ENCODE measurements around the gene CHD6. TPM values are rescaled to one million over a fixed set of nuclear protein-coding genes. Genes with fewer than 3 reads are reported as not detected.

CHD6 gene
- total RNA-seq, 2 experiments from 2014 or later: 25.2 to 29.6 TPM

GRCh38 chr20:41427833-41428232, 190.3 kb downstream of the CHD6 start:
- CTCF ChIA-PET: interaction anchor here (0.9 kb wide), 1 partner anchor 189 kb away, joined by 3 read pairs; no protein-coding TSS in a partner anchor
- no peak for DNase-seq
- Mint-ChIP-seq H3K27ac (peak overlapping the region; percentile 75), H3K9me3 (no peaks in the 10 kb centered on the region), H3K36me3 (peaks cover 30% of the 10 kb centered on the region), H3K4me1 (ENCODE audit: low read depth) (peaks cover 27% of the 10 kb centered on the region), H3K27me3 (no peaks in the 10 kb centered on the region), H3K4me3 (no peak overlapping the region)
- POLR2A ChIA-PET: no interaction called here
- intact Hi-C loops (cut with micrococcal nuclease): loop anchor here (1.0 to 2.0 kb wide), 2 partner anchors 265 to 425 kb away; no protein-coding TSS in a partner anchor

DNA sequence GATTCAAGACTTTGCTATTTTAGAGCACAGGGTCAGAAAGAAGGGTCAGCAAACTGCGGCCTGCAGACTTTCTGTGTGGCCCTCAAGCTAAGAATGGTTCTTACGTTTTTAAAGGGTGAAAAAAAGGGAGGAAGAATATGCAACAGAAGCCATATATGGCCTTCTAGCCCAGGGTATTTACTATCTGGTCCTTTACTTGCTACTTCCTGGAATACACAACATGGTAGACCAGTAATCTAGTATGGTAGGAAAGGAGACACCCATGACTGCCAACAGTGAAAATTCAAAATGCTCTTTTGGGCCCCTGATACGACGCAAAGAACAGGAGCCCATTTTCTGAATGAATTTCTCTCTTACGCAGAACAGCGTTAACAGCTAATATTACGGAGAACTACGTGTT, 191.2 kb downstream of the CHD6 start:
- Mint-ChIP-seq H3K27me3 (no peaks in the 10 kb centered on the region), H3K4me3 (no peak overlapping the region), H3K27ac (no peak overlapping the region), H3K36me3 (peaks cover 29% of the 10 kb centered on the region), H3K4me1 (ENCODE audit: low read depth) (peaks cover 19% of the 10 kb centered on the region), H3K9me3 (no peaks in the 10 kb centered on the region)
- intact Hi-C loops (cut with micrococcal nuclease): no loop called here
- ChIA-PET POLR2A (interaction anchor here (1.1 kb wide), 1 partner anchor 145 kb away, joined by 5 read pairs; no protein-coding TSS in a partner anchor), CTCF (interaction anchor here (0.9 kb wide), 1 partner anchor 190 kb away, joined by 3 read pairs; no protein-coding TSS in a partner anchor)
- no peak for DNase-seq

- Mint-ChIP-seq H3K27me3 (no peaks in the 10 kb centered on the region), H3K4me3 (no peak overlapping the region), H3K4me1 (ENCODE audit: low read depth) (peaks cover 19% of the 10 kb centered on the region), H3K36me3 (peaks cover 36% of the 10 kb centered on the region), H3K27ac (no peak overlapping the region), H3K9me3 (no peaks in the 10 kb centered on the region)
- intact Hi-C loops (cut with micrococcal nuclease): no loop called here
- CTCF ChIA-PET: no interaction called here
- DNase-seq: no peak
- POLR2A ChIA-PET: interaction anchor here (0.6 to 1.1 kb wide), 2 partner anchors 146 to 269 kb away, joined by 4 to 5 read pairs; no protein-coding TSS in a partner anchor
Measured at GRCh38 chr20:41426086-41426830, 191.9 kb downstream of the CHD6 start.

GRCh38 chr20:41425180-41425884, 192.8 kb downstream of the CHD6 start:
- Mint-ChIP-seq H3K27ac (no peak overlapping the region), H3K4me3 (no peak overlapping the region), H3K4me1 (ENCODE audit: low read depth) (peaks cover 19% of the 10 kb centered on the region), H3K27me3 (no peaks in the 10 kb centered on the region), H3K9me3 (no peaks in the 10 kb centered on the region), H3K36me3 (peaks cover 40% of the 10 kb centered on the region)
- intact Hi-C loops (cut with micrococcal nuclease): no loop called here
- CTCF ChIA-PET: no interaction called here
- no peak for DNase-seq
- POLR2A ChIA-PET: interaction anchor here (0.6 kb wide), 1 partner anchor 270 kb away, joined by 4 read pairs; no protein-coding TSS in a partner anchor

- peaks cover 40% of the 10 kb centered on the region for H3K36me3 Mint-ChIP-seq
- ChIA-PET POLR2A (no interaction called here), CTCF (no interaction called here)
- H3K27me3 Mint-ChIP-seq: no peaks in the 10 kb centered on the region
- DNase-seq: no peak
- intact Hi-C loops (cut with micrococcal nuclease): no loop called here
- H3K27ac Mint-ChIP-seq: no peak overlapping the region
- peaks cover 19% of the 10 kb centered on the region for H3K4me1 Mint-ChIP-seq (ENCODE audit: low read depth)
- no peak overlapping the region for H3K4me3 Mint-ChIP-seq
- no peaks in the 10 kb centered on the region for H3K9me3 Mint-ChIP-seq
Measured at GRCh38 chr20:41424546-41424945, 193.6 kb downstream of the CHD6 start.

GRCh38 chr20:41424011-41424410, 194.2 kb downstream of the CHD6 start:
- ChIA-PET CTCF (interaction anchor here (1.0 kb wide), 1 partner anchor 13 kb away, joined by 3 read pairs; no protein-coding TSS in a partner anchor), POLR2A (no interaction called here)
- Mint-ChIP-seq H3K36me3 (peaks cover 40% of the 10 kb centered on the region), H3K27ac (no peak overlapping the region), H3K4me3 (no peak overlapping the region), H3K27me3 (no peaks in the 10 kb centered on the region), H3K9me3 (no peaks in the 10 kb centered on the region), H3K4me1 (ENCODE audit: low read depth) (peaks cover 15% of the 10 kb centered on the region)
- no peak for DNase-seq
- intact Hi-C loops (cut with micrococcal nuclease): no loop called here

- Mint-ChIP-seq H3K27me3 (no peaks in the 10 kb centered on the region), H3K36me3 (peaks cover 38% of the 10 kb centered on the region), H3K4me1 (ENCODE audit: low read depth) (peaks cover 7% of the 10 kb centered on the region), H3K27ac (no peak overlapping the region), H3K9me3 (no peaks in the 10 kb centered on the region), H3K4me3 (no peak overlapping the region)
- ChIA-PET CTCF (no interaction called here), POLR2A (no interaction called here)
- no peak for DNase-seq
- intact Hi-C loops (cut with micrococcal nuclease): no loop called here
Measured at GRCh38 chr20:41422953-41423352, 195.2 kb downstream of the CHD6 start.

- intact Hi-C loops (cut with micrococcal nuclease): no loop called here
- no peaks in the 10 kb centered on the region for H3K27me3 Mint-ChIP-seq
- H3K4me3 Mint-ChIP-seq: no peak overlapping the region
- H3K36me3 Mint-ChIP-seq: peaks cover 47% of the 10 kb centered on the region
- H3K9me3 Mint-ChIP-seq: no peaks in the 10 kb centered on the region
- no peak overlapping the region for H3K27ac Mint-ChIP-seq
- ChIA-PET POLR2A (no interaction called here), CTCF (interaction anchor here (0.9 to 1.1 kb wide), 2 partner anchors 47 to 246 kb away, joined by 3 read pairs; no protein-coding TSS in a partner anchor)
- no peaks in the 10 kb centered on the region for H3K4me1 Mint-ChIP-seq (ENCODE audit: low read depth)
- no peak for DNase-seq
Measured at GRCh38 chr20:41418739-41419293, 199.4 kb downstream of the CHD6 start.

GRCh38 chr20:41418031-41418430, 200.1 kb downstream of the CHD6 start:
- CTCF ChIA-PET: no interaction called here
- intact Hi-C loops (cut with micrococcal nuclease): no loop called here
- Mint-ChIP-seq H3K4me3 (no peak overlapping the region), H3K27me3 (no peaks in the 10 kb centered on the region), H3K36me3 (peaks cover 46% of the 10 kb centered on the region), H3K27ac (no peak overlapping the region), H3K4me1 (ENCODE audit: low read depth) (no peaks in the 10 kb centered on the region), H3K9me3 (no peaks in the 10 kb centered on the region)
- no peak for DNase-seq
- POLR2A ChIA-PET: no interaction called here

- intact Hi-C loops (cut with micrococcal nuclease): no loop called here
Measured at GRCh38 chr20:41415191-41415590, 203.0 kb downstream of the CHD6 start.

DNA sequence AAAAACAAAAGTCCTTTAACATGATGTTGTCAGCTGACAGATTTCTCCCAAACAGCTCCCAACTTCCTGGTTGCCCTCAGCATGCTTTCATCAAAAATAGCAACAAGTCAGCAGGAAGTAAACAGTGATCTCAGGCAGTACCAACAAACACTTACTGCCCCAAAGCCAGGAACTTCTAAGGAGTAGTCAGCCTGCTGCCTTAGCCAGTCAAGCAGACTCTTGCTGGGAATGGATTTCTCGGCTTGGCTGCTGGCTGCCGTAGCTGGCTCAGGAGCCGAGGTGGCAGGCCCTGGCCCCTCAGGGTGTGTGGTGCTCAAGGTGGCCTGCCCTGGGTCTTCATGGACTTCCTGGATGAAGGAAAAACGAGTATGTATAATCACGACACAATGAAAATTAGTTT, 205.0 kb downstream of the CHD6 start:
- no peak overlapping the region for H3K27ac Mint-ChIP-seq

More at GRCh38 chr20:41415191-41415590, 203.0 kb downstream of the CHD6 start:
- Mint-ChIP-seq H3K4me3 (no peak overlapping the region), H3K9me3 (no peaks in the 10 kb centered on the region), H3K36me3 (peaks cover 34% of the 10 kb centered on the region), H3K27me3 (no peaks in the 10 kb centered on the region), H3K27ac (no peak overlapping the region), H3K4me1 (ENCODE audit: low read depth) (no peaks in the 10 kb centered on the region)
- POLR2A ChIA-PET: no interaction called here
- CTCF ChIA-PET: interaction anchor here (1.2 kb wide), 1 partner anchor 446 kb away, joined by 4 read pairs; no protein-coding TSS in a partner anchor
- DNase-seq: no peak

More for the DNA sequence above, 205.0 kb downstream of the CHD6 start:
- H3K9me3 Mint-ChIP-seq: no peaks in the 10 kb centered on the region
- H3K4me1 Mint-ChIP-seq (ENCODE audit: low read depth): peaks cover 11% of the 10 kb centered on the region
- peaks cover 35% of the 10 kb centered on the region for H3K36me3 Mint-ChIP-seq
- ChIA-PET POLR2A (no interaction called here), CTCF (interaction anchor here (1.0 kb wide), 1 partner anchor 447 kb away, joined by 3 read pairs; no protein-coding TSS in a partner anchor)
- no peak for DNase-seq
- intact Hi-C loops (cut with micrococcal nuclease): no loop called here
- no peak overlapping the region for H3K4me3 Mint-ChIP-seq
- H3K27me3 Mint-ChIP-seq: no peaks in the 10 kb centered on the region

Data from activated CD4-positive, alpha-beta memory T cell treated with anti-CD3 and anti-CD28 coated beads for 36 hours (primary cell).